Mesothelial cell of epicardium (in vitro differentiated cells): ENCODE measurements around the gene PPP2R3A. TPM values are rescaled to one million over a fixed set of nuclear protein-coding genes. Genes with fewer than 3 reads are reported as not detected.
"Not testable (repeated sequence)": the region's sequence is repeated elsewhere in the genome, so short reads cannot be mapped to it uniquely, and the experiment has no call there.

Source experiments
- DNase-seq, 2 experiments: peaks; one replicate each; pipeline ENCODE4 v3.0.0; 2021; ENCODE audit warnings: low spot score in 2 of 2; ENCODE audit not compliant: unreplicated experiment in 2 of 2
- H3K27ac Mint-ChIP-seq: 2 replicates; pipeline ENCODE4 v1.8.0; 2021; ENCODE audit warnings: mixed read lengths
- H3K27me3 Mint-ChIP-seq: 2 replicates; pipeline ENCODE4 v1.8.0; 2021; ENCODE audit warnings: low read depth, mixed read lengths
- H3K36me3 Mint-ChIP-seq: 2 replicates; pipeline ENCODE4 v1.8.0; 2021; ENCODE audit warnings: mixed read lengths
- H3K4me1 Mint-ChIP-seq: 2 replicates; pipeline ENCODE4 v1.8.0; 2021; ENCODE audit warnings: mixed read lengths
- H3K4me3 Mint-ChIP-seq: 2 replicates; pipeline ENCODE4 v1.8.0; 2021; ENCODE audit warnings: mild to moderate bottlenecking, moderate library complexity, mixed read lengths
- H3K9me3 Mint-ChIP-seq: 2 replicates; pipeline ENCODE4 v1.8.0; 2021; ENCODE audit warnings: mixed read lengths
- total RNA-seq: library from RNA; stranded (reverse); gene quantifications from 3 replicates; pipeline ENCODE4 v1.2.1, GENCODE V29; 2021
- TF ChIP-seq, protein P1 (sequence below): fragments of 200-600 bp; sonication (generic); IDR thresholded peaks from one replicate; pipeline ENCODE4 v1.5.0; 2021; ENCODE audit warnings: antibody characterized with exemption; ENCODE audit not compliant: unreplicated experiment

PPP2R3A gene
- total RNA-seq, 1 donor from 2014 or later = 18.7 TPM

DNA sequence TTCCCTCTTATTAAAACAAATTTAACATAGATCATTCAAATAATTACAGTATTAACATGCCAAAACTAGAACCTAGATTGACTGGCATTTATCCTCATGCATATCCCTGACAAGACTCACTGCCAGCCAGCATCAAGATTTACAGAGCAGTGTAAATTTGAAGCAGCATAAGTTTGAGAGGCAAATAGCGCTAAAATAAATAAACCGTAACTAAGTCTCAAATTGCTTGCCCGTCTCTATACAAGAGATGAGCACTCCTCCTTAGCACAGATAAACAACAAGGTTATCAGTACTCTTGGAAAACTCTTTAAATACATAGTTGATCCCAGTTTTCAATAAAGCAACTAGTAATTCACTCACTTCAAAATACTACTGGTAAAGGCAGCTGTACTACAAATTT is 201.0 kb downstream of the PPP2R3A start:
- TF ChIP-seq, protein P1, sequence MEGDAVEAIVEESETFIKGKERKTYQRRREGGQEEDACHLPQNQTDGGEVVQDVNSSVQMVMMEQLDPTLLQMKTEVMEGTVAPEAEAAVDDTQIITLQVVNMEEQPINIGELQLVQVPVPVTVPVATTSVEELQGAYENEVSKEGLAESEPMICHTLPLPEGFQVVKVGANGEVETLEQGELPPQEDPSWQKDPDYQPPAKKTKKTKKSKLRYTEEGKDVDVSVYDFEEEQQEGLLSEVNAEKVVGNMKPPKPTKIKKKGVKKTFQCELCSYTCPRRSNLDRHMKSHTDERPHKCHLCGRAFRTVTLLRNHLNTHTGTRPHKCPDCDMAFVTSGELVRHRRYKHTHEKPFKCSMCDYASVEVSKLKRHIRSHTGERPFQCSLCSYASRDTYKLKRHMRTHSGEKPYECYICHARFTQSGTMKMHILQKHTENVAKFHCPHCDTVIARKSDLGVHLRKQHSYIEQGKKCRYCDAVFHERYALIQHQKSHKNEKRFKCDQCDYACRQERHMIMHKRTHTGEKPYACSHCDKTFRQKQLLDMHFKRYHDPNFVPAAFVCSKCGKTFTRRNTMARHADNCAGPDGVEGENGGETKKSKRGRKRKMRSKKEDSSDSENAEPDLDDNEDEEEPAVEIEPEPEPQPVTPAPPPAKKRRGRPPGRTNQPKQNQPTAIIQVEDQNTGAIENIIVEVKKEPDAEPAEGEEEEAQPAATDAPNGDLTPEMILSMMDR = no peak
- H3K9me3 Mint-ChIP-seq = no peaks in the 10 kb centered on the region
- DNase-seq = no peak
- H3K36me3 Mint-ChIP-seq = peaks cover under 1% of the 10 kb centered on the region
- H3K4me1 Mint-ChIP-seq = peaks cover 23% of the 10 kb centered on the region
- H3K4me3 Mint-ChIP-seq = no peak overlapping the region
- H3K27me3 Mint-ChIP-seq = no peaks in the 10 kb centered on the region
- peak overlapping the region; percentile 64 for H3K27ac Mint-ChIP-seq

- H3K4me1 Mint-ChIP-seq = peaks cover 23% of the 10 kb centered on the region
- not testable (repeated sequence) for H3K27ac Mint-ChIP-seq, H3K27me3 Mint-ChIP-seq, H3K9me3 Mint-ChIP-seq, H3K36me3 Mint-ChIP-seq, DNase-seq, H3K4me3 Mint-ChIP-seq
Measured at GRCh38 chr3:136168236-136168635, 202.7 kb downstream of the PPP2R3A start.

DNA sequence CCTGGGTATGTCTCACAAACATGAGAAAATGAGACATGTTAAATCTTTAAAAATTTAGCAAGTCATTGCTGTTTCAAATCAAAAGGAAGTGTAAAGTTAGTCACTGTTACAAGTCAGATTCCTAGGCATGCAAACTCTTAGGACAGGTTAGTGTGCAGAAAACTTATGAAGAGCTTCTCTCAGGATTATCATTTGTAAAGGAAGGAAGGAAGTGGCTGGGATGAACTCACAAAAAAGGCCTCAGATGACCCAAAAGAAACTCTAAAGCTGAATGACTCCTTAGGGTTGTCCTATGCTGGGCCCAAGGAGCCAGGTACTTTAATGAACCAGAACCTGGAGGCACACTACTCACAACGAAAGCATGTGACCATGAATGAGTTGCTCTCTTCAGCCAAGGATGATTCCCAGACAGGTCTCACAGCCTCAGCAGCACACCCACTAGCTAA is 205.6 kb downstream of the PPP2R3A start:
- no peaks in the 10 kb centered on the region for H3K36me3 Mint-ChIP-seq
- no peaks in the 10 kb centered on the region for H3K27me3 Mint-ChIP-seq
- no peak for DNase-seq
- peak overlapping the region; percentile 32 for H3K27ac Mint-ChIP-seq
- peaks cover 14% of the 10 kb centered on the region for H3K4me1 Mint-ChIP-seq
- no peaks in the 10 kb centered on the region for H3K9me3 Mint-ChIP-seq
- no peak overlapping the region for H3K4me3 Mint-ChIP-seq
- TF ChIP-seq, protein P1 = no peak

DNA sequence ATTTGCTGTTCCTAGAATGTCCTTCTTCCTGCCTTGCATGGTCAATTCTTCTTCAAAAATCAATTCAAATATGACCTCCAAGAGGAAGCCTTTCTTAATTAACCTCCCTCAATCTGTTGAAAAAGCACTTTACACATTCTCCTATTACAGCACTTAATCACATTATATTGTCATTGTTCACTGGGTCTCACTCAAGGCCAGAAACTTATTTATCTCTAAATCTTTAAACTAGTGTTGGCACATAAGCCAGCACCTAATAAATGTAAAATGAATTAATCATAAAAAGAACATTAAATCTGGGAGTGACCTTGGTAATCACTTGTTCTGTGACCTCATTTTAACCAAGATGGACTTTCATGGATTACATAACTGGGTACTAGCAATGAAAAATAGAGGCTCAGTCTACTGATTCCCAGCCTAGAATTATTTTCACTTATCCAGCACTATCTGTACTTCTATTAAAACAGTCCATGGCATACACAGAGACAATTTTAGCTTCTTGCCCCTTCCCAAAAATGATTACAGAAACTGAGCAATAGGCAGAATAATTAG is 208.5 kb downstream of the PPP2R3A start:
- H3K27me3 Mint-ChIP-seq = no peaks in the 10 kb centered on the region
- H3K9me3 Mint-ChIP-seq = no peaks in the 10 kb centered on the region
- H3K36me3 Mint-ChIP-seq = no peaks in the 10 kb centered on the region
- no peak overlapping the region for H3K4me3 Mint-ChIP-seq
- TF ChIP-seq, protein P1 = no peak
- peaks cover 9% of the 10 kb centered on the region for H3K4me1 Mint-ChIP-seq
- no peak overlapping the region for H3K27ac Mint-ChIP-seq
- DNase-seq = no peak

DNA sequence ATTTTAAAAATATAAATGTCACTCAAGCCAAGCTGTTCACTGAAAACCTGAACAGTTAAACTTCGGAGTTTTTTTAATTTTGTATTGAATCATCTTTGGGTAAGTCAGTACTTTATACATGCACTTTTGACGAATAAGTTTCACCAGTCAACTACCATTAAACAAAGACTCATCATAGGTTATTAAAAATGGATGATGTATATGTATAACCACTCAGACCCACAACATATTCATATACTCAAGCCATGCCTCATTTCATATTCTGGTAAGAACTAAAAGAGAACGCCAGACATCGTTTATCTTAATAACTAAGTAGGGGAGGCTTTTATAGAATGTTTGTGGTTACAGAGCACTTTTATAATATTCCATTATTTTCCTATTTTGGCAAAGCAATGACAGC is 212.3 kb downstream of the PPP2R3A start:
- Mint-ChIP-seq H3K4me1 (peaks cover 25% of the 10 kb centered on the region), H3K36me3 (no peaks in the 10 kb centered on the region), H3K9me3 (no peaks in the 10 kb centered on the region), H3K27me3 (no peaks in the 10 kb centered on the region), H3K27ac (no peak overlapping the region), H3K4me3 (no peak overlapping the region)
- TF ChIP-seq, protein P1 = no peak
- DNase-seq = no peak

DNA sequence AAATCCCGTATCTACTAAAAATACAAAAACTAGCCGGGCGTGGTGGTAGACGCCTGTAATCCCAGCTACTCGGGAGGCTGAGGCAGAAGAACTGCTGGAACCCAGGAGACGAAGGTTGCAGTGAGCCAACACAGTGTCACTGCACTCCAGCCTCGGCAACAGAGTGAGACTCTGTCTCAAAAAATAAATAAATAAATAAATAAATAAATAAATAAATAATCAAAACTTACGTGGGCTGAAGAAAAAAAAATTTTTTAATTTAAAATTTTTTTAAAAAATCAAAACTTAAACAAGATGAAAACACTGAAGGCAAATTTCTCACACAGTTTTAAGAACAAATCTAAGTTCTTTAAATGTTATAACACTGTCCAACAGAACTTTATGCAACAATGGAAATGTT is 216.2 kb downstream of the PPP2R3A start:
- Mint-ChIP-seq H3K4me3 (no peak overlapping the region), H3K9me3 (no peaks in the 10 kb centered on the region), H3K27me3 (no peaks in the 10 kb centered on the region), H3K27ac (no peak overlapping the region), H3K36me3 (no peaks in the 10 kb centered on the region), H3K4me1 (peaks cover 31% of the 10 kb centered on the region)
- TF ChIP-seq, protein P1 = no peak
- no peak for DNase-seq
